HG02973 (cell line): ENCODE measurements around the gene YWHAB.
A peak's percentile ranks its signal among the peaks of the same experiment; 100 is the strongest.
"Not testable (repeated sequence)": the region's sequence is repeated elsewhere in the genome, so short reads cannot be mapped to it uniquely, and the experiment has no call there.

Source experiments
- ATAC-seq: cut with Tn5 transposase; IDR thresholded peaks from one replicate; pipeline ENCODE4 v1.9.1; 2021; ENCODE audit warnings: moderate library complexity; ENCODE audit not compliant: unreplicated experiment

The YWHAB gene

GRCh38 chr20:44866703-44867335 lies 18.7 kb upstream of the YWHAB start:
- no peak for ATAC-seq

GRCh38 chr20:44869471-44869870 lies 16.0 kb upstream of the YWHAB start:
- no peak for ATAC-seq

GRCh38 chr20:44882360-44882759 lies 3.1 kb upstream of the YWHAB start:
- not testable (repeated sequence) for ATAC-seq

GRCh38 chr20:44883214-44883902 lies 2.1 kb upstream of the YWHAB start:
- no peak for ATAC-seq

- ATAC-seq, result no peak
Observed at GRCh38 chr20:44884907-44885391, 556 bp upstream of the YWHAB start.

- no peak for ATAC-seq
Observed at GRCh38 chr20:44886266-44886651, 754 bp downstream of the YWHAB start.

GRCh38 chr20:44886828-44887227 lies 1.3 kb downstream of the YWHAB start:
- ATAC-seq, result no peak

GRCh38 chr20:44887466-44887865 lies 2.0 kb downstream of the YWHAB start:
- ATAC-seq, result no peak

- no peak for ATAC-seq
Observed at GRCh38 chr20:44888226-44889103, 3.0 kb downstream of the YWHAB start.

- no peak for ATAC-seq
Observed at GRCh38 chr20:44891826-44892225, 6.3 kb downstream of the YWHAB start.

GRCh38 chr20:44894959-44895358 lies 9.5 kb downstream of the YWHAB start:
- ATAC-seq, result no peak

GRCh38 chr20:44896583-44896982 lies 11.1 kb downstream of the YWHAB start:
- ATAC-seq, result no peak

- no peak for ATAC-seq
Observed at GRCh38 chr20:44897133-44897532, 11.6 kb downstream of the YWHAB start.

- ATAC-seq, result no peak
Observed at GRCh38 chr20:44900231-44900854, 14.8 kb downstream of the YWHAB start.

- ATAC-seq, result no peak
Observed at GRCh38 chr20:44901974-44902373, 16.5 kb downstream of the YWHAB start.

- no peak for ATAC-seq
Observed at GRCh38 chr20:44904377-44904776, 18.9 kb downstream of the YWHAB start.

GRCh38 chr20:44908987-44909871 lies 23.7 kb downstream of the YWHAB start:
- no peak for ATAC-seq

- peak; percentile 65 for ATAC-seq
Observed at GRCh38 chr20:44909872-44910689, 24.6 kb downstream of the YWHAB start, which contains the start of gene PABPC1L. PABPC1L (plus strand) TSS chr20:44910060; CDS start chr20:44910144, 84 bp downstream.

- no peak for ATAC-seq
Observed at GRCh38 chr20:44910690-44911262, 25.3 kb downstream of the YWHAB start.
